HCT116 (cell line): ENCODE results near the gene TTC8. TPM values are rescaled to one million over a fixed set of nuclear protein-coding genes. Genes with fewer than 3 reads are reported as not detected.

ENCODE experiments used
- ATAC-seq: fragments of 200-7000 bp; cut with Tn5 transposase; 2 replicates; pipeline ENCODE4 v1.9.1; 2020; ENCODE audit warnings: mild to moderate bottlenecking, moderate library complexity
- BruUV-seq: library from RNA; stranded (reverse); fragments of 400-500 nt; replicated peaks from 2 replicates; lab custom pipeline; 2021; lab: Mats Ljungman, UMichigan
- CTCF ChIA-PET: fragments of 300-600 bp; sonication (Branson Sonifier 250); formaldehyde crosslinking; loops from one replicate; lab custom pipeline; 2021; ENCODE audit warnings: antibody characterized with exemption; lab: Charles Lee
- POLR2A ChIA-PET: fragments of 300-600, 350-600 bp; sonication (Branson Sonifier 250); formaldehyde crosslinking; loops from one replicate; lab custom pipeline; 2021; ENCODE audit warnings: antibody characterized with exemption; lab: Charles Lee
- RAD21 ChIA-PET, 2 experiments: fragments of 300-600 bp; sonication (Branson Sonifier 250); formaldehyde crosslinking; loops; one replicate each; lab custom pipeline; 2023; ENCODE audit warnings: low total read pairs in 2 of 2; ENCODE audit not compliant: uncharacterized antibody in 2 of 2, unreplicated experiment in 2 of 2, low non-redundant PET in 1 of 2; lab: Charles Lee
- DNase-seq: peaks from one replicate; pipeline ENCODE4 v3.0.0-alpha.2; 2010; ENCODE audit warnings: low read depth, low spot score
- H2AFZ ChIP-seq: fragments of 200-600 bp; shearing (Covaris generic), sonication (generic); 2 replicates; pipeline ENCODE4 v1.6.1; 2017; ENCODE audit warnings: low read depth, mixed run types, mixed read lengths, antibody characterized with exemption, low read length; ENCODE audit not compliant: poor library complexity, severe bottlenecking
- H3K27ac ChIP-seq: 2 replicates; pipeline ENCODE4 v1.5.1; 2012; ENCODE audit warnings: low read depth, low read length
- H3K27me3 ChIP-seq: fragments of 200-600 bp; sonication (generic); 2 replicates; pipeline ENCODE4 v1.6.1; 2016; ENCODE audit warnings: mixed run types, low read length, mixed read lengths; ENCODE audit not compliant: insufficient read depth
- H3K36me3 ChIP-seq, 2 experiments: fragments of 200-500 bp in 1 of 2; fragments of 200-600 bp in 1 of 2; sonication (Bioruptor generic) in 1 of 2; sonication (generic) in 1 of 2; 2 replicates each; pipeline versions ENCODE4 v1.5.1 to v1.6.1; 2014 to 2016; ENCODE audit warnings: low read length in 2 of 2, inconsistent platforms in 1 of 2, mixed read lengths in 1 of 2, mixed run types in 1 of 2; ENCODE audit not compliant: insufficient read depth in 2 of 2, control insufficient read depth in 1 of 2
- H3K4me1 ChIP-seq, 2 experiments: fragments of 200-600 bp in 1 of 2; sonication (generic) in 1 of 2; 2 replicates each; pipeline versions ENCODE4 v1.5.1 to v1.6.1; 2012 to 2017; ENCODE audit warnings: low read length in 2 of 2, inconsistent platforms in 1 of 2, mild to moderate bottlenecking in 1 of 2, mixed read lengths in 1 of 2, mixed run types in 1 of 2, moderate library complexity in 1 of 2; ENCODE audit not compliant: insufficient read depth in 2 of 2, control insufficient read depth in 1 of 2
- H3K4me2 ChIP-seq: fragments of 200-600 bp; sonication (generic); 2 replicates; pipeline ENCODE4 v1.6.1; 2017; ENCODE audit warnings: mixed run types, low read length, mixed read lengths
- H3K4me3 ChIP-seq, 2 experiments: fragments of 200-600 bp in 1 of 2; sonication (generic) in 1 of 2; replicated peaks in 1 of 2; 2 replicates each; pipeline ENCODE4 v1.5.1; 2011 to 2016; ENCODE audit warnings: low read length in 2 of 2, control low read depth in 1 of 2, low read depth in 1 of 2, mild to moderate bottlenecking in 1 of 2, mixed read lengths in 1 of 2, mixed run types in 1 of 2
- H3K79me2 ChIP-seq: fragments of 200-600 bp; sonication (generic); 2 replicates; pipeline ENCODE4 v1.6.1; 2017; ENCODE audit warnings: mild to moderate bottlenecking, mixed run types, low read length, moderate library complexity, mixed read lengths; ENCODE audit not compliant: insufficient read depth
- H3K9ac ChIP-seq: fragments of 200-600 bp; sonication (generic); 2 replicates; pipeline ENCODE4 v1.6.1; 2016; ENCODE audit warnings: low read length, mixed read lengths
- H3K9me2 ChIP-seq: fragments of 200-600 bp; sonication (generic), shearing (Covaris generic); 2 replicates; pipeline ENCODE4 v1.6.1; 2017; ENCODE audit warnings: mixed run types, mild to moderate bottlenecking, moderate library complexity; ENCODE audit not compliant: insufficient read depth
- H3K9me3 ChIP-seq, 2 experiments: fragments of 200-500 bp in 1 of 2; fragments of 200-600 bp in 1 of 2; sonication (Bioruptor generic) in 1 of 2; sonication (generic) in 1 of 2; 2 replicates each; pipeline ENCODE4 v1.6.1; 2014 to 2017; ENCODE audit warnings: low read length in 2 of 2, mixed read lengths in 2 of 2, inconsistent platforms in 1 of 2, low read depth in 1 of 2, mild to moderate bottlenecking in 1 of 2, mixed run types in 1 of 2, moderate library complexity in 1 of 2; ENCODE audit not compliant: control insufficient read depth in 1 of 2, insufficient read depth in 1 of 2
- H4K20me1 ChIP-seq: fragments of 200-600 bp; sonication (generic), shearing (Covaris generic); 2 replicates; pipeline ENCODE4 v1.6.1; 2017; ENCODE audit warnings: mixed run types, mild to moderate bottlenecking, moderate library complexity; ENCODE audit not compliant: insufficient read depth
- CBX3 ChIP-seq: IDR thresholded peaks from 2 replicates; pipeline ENCODE4 v1.6.1; 2012; ENCODE audit warnings: low read depth
- EGR1 ChIP-seq: IDR thresholded peaks from 2 replicates; pipeline ENCODE4 v1.6.1; 2012; ENCODE audit warnings: low read depth
- ELF1 ChIP-seq: IDR thresholded peaks from 2 replicates; pipeline ENCODE4 v1.6.1; 2012; ENCODE audit warnings: low read depth, borderline replicate concordance
- POLR2A ChIP-seq: IDR thresholded peaks from 2 replicates; pipeline ENCODE4 v1.7.0; 2011; ENCODE audit warnings: borderline replicate concordance; ENCODE audit not compliant: insufficient read depth, insufficient read length; ENCODE audit errors: extremely low read depth
- POLR2AphosphoS5 ChIP-seq: IDR thresholded peaks from 2 replicates; pipeline ENCODE4 v1.6.1; 2011; ENCODE audit warnings: mild to moderate bottlenecking, low read depth, low read length, moderate library complexity
- SIN3A ChIP-seq: IDR thresholded peaks from 2 replicates; pipeline ENCODE4 v1.6.1; 2012; ENCODE audit warnings: low read depth
- SRF ChIP-seq: IDR thresholded peaks from 2 replicates; pipeline ENCODE4 v1.6.1; 2012; ENCODE audit warnings: low read depth
- ZFX ChIP-seq: fragments of 450-650 bp; IDR thresholded peaks from 2 replicates; pipeline ENCODE4 v1.6.1; 2017
- ZNF274 ChIP-seq: fragments of 200-500 bp; sonication (Bioruptor generic); IDR thresholded peaks from 2 replicates; pipeline ENCODE4 v1.6.1; 2014; ENCODE audit warnings: mild to moderate bottlenecking, low read depth, low read length, inconsistent platforms
- intact Hi-C: fragments of 100-400 bp; cut with micrococcal nuclease; formaldehyde crosslinking; loops from 2 replicates; pipeline ENCODE4 v1.10.0; 2022
- total RNA-seq: library from RNA; stranded (reverse); gene quantifications from one replicate; pipeline ENCODE4 v1.2.1, GENCODE V29; 2021; ENCODE audit not compliant: unreplicated experiment
- TF ChIP-seq, protein P1 (sequence below), 3 experiments: fragments of 200-600 bp in 1 of 3; sonication (generic) in 1 of 3; IDR thresholded peaks in 2 of 3; conservative IDR thresholded peaks in 1 of 3; 2 replicates each; pipeline ENCODE4 v1.5.1; 2012 to 2017; ENCODE audit warnings: low read depth in 2 of 3, low read length in 2 of 3, antibody characterized with exemption in 1 of 3, borderline replicate concordance in 1 of 3, control low read depth in 1 of 3, mild to moderate bottlenecking in 1 of 3, mixed read lengths in 1 of 3, mixed run types in 1 of 3, moderate library complexity in 1 of 3; ENCODE audit not compliant: insufficient read depth in 1 of 3
- TF ChIP-seq, protein P2 (sequence below): IDR thresholded peaks from 2 replicates; pipeline ENCODE4 v1.6.1; 2012

Gene TTC8
- total RNA-seq, 1 experiment from 2014 or later: 21.4 TPM

DNA sequence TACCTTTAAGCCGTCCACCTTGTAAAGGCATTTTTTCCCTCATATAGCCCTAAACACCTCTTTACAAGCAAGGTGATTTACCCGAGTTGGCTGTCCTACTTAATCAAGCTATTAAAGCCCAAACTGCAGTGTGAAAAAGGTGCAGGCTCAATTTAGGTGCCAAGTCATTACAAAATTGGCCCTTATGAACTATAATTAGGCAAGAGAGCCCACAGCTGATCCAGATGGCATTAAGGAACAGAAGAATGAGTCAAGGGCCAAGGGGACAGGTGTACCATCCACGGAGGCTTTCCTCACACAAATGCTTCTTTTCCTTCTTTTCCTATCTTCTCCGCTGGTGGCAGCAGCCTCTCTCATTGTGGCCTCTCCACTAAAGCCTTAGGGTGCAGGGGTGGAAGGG is 90.5 kb downstream of the TTC8 start:
- Histone ChIP-seq H3K9me3 (no peaks in the 10 kb centered on the region), H3K27me3 (no peaks in the 10 kb centered on the region), H3K27ac (no peak overlapping the region), H3K36me3 (no peaks in the 10 kb centered on the region), H2AFZ (no peak overlapping the region), H3K4me2 (no peak overlapping the region), H3K9me2 (no peaks in the 10 kb centered on the region), H3K4me3 (no peak overlapping the region), H3K79me2 (no peaks in the 10 kb centered on the region), H3K4me1 (no peaks in the 10 kb centered on the region), H4K20me1 (no peaks in the 10 kb centered on the region), H3K9ac (no peak overlapping the region)
- ChIA-PET POLR2A (no interaction called here), CTCF (no interaction called here), RAD21 (no interaction called here)
- DNase-seq: no peak
- ATAC-seq: no peak
- intact Hi-C loops: no loop called here
- no TSS peak for BruUV-seq
- TF ChIP-seq POLR2A: no peak
- TF ChIP-seq ZFX: no peak
- TF ChIP-seq ELF1: no peak
- TF ChIP-seq ZNF274: no peak
- TF ChIP-seq, protein P1, sequence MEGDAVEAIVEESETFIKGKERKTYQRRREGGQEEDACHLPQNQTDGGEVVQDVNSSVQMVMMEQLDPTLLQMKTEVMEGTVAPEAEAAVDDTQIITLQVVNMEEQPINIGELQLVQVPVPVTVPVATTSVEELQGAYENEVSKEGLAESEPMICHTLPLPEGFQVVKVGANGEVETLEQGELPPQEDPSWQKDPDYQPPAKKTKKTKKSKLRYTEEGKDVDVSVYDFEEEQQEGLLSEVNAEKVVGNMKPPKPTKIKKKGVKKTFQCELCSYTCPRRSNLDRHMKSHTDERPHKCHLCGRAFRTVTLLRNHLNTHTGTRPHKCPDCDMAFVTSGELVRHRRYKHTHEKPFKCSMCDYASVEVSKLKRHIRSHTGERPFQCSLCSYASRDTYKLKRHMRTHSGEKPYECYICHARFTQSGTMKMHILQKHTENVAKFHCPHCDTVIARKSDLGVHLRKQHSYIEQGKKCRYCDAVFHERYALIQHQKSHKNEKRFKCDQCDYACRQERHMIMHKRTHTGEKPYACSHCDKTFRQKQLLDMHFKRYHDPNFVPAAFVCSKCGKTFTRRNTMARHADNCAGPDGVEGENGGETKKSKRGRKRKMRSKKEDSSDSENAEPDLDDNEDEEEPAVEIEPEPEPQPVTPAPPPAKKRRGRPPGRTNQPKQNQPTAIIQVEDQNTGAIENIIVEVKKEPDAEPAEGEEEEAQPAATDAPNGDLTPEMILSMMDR (IDR thresholded peaks at IDR 0.05 in 2 of 3, conservative IDR thresholded peaks at IDR 0.05 in 1 of 3; ENCODE audit: borderline replicate concordance in 1 of 3, insufficient read depth in 1 of 3, low read depth in 2 of 3, low read length in 2 of 3): no peak
- TF ChIP-seq SIN3A: no peak
- TF ChIP-seq POLR2AphosphoS5: no peak
- TF ChIP-seq CBX3: no peak
- TF ChIP-seq, protein P2, sequence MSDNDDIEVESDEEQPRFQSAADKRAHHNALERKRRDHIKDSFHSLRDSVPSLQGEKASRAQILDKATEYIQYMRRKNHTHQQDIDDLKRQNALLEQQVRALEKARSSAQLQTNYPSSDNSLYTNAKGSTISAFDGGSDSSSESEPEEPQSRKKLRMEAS: no peak
- no peak for TF ChIP-seq EGR1
- TF ChIP-seq SRF: no peak
